HG03066 (cell line): ENCODE data around the gene SORL1.
A peak's percentile ranks its signal among the peaks of the same experiment; 100 is the strongest.

ENCODE experiments used
- ATAC-seq: cut with Tn5 transposase; IDR thresholded peaks from one replicate; pipeline ENCODE4 v1.9.1; 2021; ENCODE audit warnings: low read depth; ENCODE audit not compliant: unreplicated experiment

SORL1 gene

DNA sequence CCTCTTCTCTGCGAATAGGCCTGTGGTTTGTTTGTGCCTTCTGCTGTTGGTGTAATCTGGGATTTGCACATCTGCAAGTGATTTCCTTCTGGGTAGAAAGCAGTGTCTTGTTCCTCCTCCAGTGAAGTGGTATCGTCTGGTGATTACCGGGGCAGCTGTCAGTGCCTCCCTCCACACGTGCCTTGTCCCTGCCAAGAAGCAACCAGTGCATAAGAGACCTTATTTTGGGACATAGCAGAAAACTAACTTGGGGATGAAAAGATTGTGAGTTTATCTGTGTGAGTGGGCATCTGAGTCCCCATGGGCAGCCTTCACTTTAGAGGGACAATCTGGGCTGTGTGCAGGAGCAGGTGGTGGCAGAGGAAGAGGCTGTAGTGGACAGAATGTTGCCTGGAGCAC, 72.1 kb downstream of the SORL1 start:
- no peak for ATAC-seq

DNA sequence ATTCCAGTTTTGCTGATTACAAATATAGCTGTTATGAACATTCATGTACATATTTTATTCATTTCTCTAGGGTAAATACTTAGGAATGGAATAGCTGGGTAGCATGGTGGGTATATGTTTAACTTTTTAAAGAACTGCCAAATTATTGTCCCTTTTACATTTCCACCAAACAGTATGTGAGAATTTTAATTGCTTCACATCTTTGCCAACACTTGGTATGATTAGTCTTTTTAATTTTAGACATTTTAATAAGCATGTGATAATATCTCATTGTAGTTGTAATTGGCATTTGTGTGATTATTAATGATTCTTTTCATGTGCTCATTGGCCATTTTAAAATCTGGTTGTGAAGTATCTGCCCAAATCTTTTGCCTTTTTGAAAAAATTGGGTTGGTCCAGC, 73.3 kb downstream of the SORL1 start:
- no peak for ATAC-seq

DNA sequence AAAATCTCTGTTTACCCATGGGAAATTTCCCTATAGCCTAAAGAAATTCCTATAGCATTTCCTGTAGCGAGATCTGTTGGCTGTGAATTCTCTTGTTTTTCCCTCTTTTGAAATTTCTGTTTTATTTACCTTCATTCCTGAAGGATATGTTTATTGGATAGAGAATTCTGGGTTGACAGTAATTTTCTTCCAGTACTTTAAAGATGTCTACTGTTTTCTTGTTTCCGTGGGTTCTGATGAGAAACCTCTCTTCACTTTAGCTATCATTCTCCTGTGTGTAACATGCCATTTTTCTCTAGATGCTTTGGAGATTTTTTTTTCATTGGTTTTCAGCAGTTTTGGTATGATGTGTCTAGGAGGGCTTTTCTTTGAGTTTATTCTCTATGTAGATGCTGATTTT, 78.1 kb downstream of the SORL1 start:
- no peak for ATAC-seq

DNA sequence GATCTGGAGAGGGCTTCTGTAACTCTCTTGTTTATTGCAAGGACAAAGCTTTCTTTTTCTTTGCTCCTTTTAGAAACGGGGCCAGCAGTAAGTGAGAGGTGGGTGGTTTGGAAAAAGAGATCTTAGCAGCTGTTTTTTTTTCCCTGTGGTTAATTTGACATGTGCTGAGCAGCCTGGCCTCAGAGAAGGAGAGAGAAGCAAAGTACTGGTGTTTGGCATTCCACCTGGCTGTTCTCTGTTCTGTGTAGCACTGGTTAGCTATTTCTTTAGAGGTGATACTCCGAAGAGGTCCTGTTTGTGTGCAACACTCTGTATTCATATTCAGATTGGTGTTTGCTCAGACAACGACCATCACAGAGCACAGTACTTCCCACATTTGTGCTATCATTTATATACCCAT, 81.5 kb downstream of the SORL1 start:
- ATAC-seq: no peak

DNA sequence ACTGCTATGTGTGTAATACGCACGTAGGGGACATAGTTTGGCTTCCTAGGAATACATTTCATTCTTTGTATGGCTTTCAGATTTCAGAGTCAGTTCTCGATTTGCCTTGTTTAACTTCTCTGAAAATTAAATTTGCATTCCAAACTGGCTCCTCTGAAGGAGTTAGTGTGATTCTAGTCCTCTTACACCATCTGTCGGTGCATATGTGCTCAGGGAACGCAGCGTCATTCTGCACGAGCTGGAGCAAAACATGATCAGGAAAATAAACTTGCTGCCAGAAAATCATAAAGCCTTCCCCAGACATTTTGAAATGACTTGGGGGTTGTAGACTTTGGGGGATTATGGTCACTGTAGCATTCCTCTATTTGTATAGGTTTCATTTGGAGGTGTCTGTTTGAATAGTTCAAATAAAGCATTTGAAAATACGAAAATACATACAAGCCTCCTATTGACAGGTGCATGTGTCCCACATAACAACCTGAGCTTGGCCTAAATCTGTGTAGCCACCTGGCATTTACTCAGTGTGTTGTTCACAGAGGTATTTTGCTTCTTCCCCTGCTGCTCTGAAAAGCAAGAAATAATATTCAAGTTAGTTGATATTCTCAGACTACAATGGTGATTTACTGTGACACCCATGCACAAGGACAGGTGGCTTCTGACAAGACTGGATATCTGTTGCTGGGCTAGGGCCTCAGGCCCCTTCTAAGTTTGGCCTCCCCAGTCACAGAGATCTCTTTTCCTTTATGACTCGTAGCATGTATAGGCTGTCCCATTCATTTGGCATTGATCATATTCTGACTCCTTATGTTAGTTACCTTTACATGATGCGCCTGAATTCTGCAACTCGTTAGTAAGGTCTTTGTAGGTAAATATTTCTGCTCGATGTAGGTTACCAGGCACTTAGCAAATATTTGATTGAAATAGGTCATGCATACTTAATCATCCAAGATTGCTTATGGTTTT, 82.3 kb downstream of the SORL1 start:
- no peak for ATAC-seq

DNA sequence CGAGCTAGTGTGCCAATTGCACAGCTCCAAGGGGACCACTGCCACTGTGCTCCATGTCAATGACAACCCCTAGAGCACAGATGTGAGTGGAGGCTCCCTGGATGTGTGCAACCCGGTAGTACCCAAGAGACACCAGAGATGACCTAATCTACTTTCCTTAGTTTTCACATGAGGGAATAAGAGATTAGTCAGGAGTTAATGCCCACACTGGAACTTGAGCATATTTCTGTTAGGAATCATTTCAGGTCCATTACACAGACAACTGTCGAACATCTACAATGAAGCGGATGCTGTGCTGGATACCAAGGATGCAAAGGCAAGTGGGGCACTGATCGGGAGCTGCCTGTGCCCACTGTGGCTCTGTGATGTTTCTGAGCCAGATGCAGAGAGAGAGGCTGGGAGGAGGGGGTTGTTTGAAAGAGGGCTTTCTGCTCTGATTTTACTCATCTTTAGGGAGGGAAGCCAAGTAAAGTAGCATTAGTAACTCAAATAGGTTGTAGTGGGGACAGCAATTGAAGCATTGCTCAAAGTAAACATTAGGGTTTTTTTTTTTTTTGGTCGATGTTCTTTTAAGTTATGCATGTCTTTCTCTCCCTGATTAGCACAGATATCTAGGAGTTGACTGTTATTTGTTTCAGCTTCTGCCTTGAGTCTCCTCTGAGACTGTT, 83.1 kb downstream of the SORL1 start:
- no peak for ATAC-seq

DNA sequence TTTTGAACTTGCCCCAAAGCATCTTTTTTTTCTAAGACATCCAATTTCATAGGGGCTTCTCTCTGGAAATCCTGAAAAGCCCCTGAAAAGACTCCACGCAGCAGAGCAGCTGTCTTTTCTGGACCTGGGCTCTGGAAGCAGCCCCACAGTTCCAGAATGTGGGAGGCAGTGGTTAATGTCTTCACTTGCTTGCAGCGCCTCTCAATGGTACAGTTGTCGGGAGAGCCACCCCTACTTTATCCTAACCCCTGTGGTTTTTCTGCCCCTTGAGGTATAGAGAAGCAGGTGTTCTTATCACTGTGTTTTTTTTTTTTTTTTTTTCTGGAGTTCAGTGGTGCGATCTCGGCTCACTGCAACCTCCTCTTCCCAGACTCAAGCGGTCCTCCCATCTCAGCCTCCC, 84.0 kb downstream of the SORL1 start:
- ATAC-seq: no peak

DNA sequence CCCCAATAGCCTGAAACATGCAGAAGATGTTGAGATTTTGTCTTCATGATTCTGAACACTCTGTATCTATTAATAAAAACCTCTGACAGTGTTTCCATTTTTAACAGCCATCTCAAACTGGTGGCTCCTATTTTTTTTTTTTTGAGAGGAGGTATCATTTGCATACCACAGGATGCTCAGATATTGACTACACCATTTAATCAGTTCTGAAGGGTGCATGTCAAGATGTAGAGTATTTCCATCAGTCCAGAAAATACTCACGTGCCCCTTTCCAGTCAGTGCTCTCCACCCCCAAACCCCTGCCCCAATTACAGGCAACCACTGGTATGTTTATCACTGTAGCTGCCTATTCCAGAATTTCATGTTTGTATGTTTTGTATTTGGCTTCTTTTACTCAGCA, 85.9 kb downstream of the SORL1 start:
- peak; percentile 81 for ATAC-seq

DNA sequence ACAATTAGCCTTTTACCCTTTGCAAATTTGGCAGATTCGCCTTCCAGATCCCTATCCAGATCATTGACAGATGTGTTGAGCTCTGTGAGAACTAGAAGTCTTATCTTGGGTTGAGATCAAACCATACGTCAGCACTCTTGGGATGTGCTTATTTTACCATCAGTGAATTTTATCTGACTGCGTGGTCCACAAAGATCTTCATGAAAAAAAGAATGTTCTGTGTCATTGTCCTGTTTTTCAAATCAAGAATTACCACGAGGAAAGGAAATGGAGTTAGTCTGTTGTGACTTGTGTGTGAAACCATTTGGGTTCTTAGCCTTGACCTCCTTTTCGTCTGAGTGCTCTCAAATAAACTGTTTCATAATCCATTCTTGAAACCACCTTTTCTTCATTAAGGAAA, 86.9 kb downstream of the SORL1 start:
- no peak for ATAC-seq

DNA sequence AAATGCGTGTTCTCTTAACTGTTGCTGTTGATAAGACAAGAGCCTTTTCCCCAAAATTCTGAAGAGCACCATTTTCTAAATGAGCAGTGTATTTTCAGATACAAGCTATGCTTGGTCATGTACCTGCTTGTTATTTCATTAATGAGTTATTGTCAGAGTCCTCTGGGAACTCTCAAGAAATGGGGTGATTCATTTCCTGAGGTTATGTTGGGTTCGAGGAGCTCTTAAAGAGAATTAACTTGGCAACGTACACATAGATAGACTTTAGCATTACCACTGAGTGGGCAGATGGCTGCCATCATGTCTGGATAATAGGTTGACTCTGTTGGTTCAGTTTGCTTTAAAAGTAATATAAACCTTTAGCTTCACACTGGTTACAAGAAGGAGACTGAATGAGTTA, 88.5 kb downstream of the SORL1 start:
- no peak for ATAC-seq

DNA sequence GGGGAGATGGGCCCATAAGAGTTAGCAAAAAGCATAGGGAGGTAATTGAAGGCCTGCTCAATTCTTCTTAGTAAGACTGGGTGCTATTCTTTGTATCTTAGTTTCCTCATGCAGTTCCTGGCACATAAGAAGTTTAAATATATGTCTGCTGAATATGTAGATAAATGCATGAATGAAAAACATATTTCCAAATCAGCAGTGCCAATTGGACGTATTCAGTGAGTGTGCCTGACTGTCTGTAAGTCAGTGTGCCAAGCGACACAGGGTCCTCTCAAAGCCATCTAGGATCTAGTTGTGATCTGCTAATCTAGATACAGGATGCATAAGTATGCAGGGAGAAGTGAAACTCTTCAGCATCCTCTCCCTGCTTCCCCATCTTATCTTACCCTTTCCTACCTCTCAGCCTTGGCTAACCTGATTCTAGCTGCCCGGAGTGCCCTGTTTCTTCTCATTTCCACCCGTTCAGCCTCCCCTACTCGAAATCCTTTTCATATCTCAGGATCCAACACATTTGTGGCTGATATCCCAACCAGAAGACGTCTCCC, 91.8 kb downstream of the SORL1 start:
- ATAC-seq: no peak

DNA sequence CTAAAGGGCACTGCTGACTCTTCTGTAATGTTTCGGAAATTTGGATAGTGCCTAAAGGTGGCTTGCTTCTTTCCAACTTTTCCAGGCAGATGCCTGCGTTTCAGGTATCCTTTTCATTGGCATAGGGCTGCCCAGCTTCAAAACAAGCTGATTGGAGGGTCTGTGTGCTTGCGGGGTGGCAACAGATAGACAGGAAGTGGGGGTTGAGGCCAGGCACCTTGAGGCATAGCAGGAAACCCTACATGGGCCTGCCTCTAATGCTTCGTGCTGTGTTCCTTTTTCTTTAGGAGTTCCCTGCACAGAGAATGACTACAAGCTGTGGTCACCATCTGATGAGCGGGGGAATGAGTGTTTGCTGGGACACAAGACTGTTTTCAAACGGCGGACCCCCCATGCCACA, 92.8 kb downstream of the SORL1 start:
- no peak for ATAC-seq

DNA sequence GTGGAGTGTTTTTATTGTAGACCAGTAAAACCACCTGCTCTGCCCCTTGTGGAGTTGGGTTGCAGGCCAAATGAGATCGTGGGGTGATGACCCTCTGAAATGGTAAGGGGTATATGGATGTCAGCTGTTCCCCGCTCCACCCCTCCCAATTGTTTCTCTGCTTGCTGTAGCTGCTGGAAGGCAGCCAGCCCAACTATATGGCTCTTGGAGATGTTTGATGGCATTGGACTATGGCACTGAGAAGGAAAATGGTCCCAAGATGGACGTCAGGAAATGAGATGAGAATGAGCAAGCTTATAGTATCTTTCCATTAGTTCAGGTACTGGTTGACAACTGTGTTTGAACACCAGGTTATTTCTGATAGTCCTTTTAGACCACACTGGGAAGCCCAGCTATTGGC, 95.5 kb downstream of the SORL1 start:
- no peak for ATAC-seq

DNA sequence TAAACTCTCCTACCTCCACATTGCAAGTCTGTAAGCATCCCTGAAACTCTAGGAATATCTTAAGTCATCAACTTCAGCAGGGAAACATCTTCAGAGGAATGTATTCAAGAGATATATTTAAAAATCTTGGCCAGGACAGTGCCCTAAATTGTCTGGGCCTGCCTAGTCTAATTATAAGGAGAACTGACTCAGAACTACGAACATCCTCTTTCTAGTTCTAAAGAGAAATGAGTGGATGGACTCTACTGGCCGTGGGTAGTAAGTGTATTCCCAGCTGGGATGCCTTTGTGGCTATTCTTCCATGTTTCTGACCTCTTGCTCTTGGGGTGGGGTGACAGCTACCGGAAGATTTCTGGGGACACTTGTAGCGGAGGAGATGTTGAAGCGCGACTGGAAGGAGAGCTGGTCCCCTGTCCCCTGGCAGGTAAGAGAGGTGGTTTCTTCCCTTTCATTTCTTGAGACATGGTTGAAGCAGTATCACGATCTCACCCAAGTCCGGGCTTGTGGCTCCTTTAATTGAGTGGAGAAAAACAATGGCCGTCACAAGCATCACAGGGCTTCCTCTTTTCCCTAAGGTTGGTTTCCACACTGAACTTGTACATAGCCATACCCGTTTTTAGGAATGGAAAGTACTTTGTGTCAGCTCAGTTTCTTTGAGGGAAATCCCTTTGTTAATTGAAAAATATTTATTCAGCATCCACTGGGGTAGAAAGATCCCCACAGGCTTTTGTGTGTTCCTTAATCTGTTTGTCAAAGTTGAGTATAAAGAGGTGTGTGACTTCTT, 98.3 kb downstream of the SORL1 start:
- ATAC-seq: no peak

DNA sequence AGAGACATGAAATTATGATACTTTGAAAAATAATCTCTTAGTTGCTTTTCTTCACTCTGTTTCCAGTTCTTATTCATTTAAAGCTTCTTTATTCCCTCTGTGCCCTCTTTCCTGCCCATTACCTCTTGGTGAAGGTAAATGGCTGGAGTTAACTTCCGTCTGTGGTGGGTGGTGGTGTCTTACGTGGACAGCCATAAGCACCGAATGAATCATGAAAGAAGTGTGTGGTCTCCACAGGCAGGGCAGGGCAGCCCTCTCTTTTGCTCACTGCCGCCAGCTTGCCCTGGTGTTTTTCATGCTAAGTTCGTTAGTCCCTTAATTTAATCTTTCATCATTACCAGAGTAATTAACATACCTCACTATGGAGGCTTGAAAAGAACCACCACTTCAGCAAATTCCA, 99.3 kb downstream of the SORL1 start:
- ATAC-seq: no peak

DNA sequence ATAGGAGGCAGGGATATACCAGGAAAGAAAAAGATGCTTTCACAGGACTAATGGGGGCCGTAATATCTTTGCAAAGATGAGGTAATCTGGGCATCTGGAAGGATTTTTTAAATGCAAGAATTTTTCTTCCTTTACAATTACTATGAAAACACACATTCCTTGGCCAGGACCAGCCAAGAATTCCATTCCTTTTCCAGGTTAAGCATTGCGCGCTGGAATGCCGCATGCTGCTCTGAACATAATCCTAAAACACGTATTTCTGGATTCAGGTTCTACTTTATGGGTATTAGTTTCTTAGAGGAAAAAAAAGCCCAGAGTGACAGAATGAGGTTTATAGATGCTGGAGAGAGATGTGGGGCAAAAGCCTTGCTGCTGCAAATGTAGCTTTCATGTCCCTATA, 100.0 kb downstream of the SORL1 start:
- no peak for ATAC-seq

DNA sequence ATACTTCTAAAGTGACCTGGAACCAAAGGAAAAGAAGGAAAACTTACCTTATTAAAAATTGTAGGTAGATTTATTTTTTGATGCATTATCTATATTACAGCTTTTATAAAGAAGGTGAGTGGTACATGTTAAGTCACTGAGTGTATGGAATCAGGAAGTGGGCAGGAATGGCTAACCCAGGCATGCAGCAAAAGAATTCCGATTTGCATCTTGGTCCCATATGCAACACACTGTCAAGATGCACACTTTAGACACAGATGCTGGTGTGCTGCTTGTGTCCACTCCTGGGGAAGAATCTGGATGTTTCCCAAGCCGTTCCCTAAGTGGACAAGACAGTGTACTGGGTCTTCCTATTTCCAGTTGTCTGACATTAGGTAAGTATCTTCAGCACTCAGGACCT, 100.5 kb downstream of the SORL1 start:
- no peak for ATAC-seq

DNA sequence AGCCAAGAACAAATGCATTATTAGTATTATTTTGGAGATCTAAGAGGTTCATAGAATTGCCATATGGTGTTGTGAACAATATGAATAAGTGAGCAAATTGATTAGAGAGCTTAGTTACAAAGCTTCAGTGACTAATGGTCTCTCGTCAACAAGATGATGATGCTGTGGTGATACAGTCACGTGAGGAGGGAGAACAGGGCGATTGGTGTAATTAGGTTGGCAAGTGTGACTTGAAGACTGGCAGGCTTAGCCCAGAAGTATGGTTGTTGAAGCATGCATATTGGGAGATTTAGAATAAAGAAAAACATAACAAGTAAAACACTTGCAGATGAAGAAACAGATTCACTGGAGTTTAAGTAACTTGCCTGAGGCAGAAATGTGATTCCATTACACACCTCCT, 101.3 kb downstream of the SORL1 start:
- ATAC-seq: no peak

DNA sequence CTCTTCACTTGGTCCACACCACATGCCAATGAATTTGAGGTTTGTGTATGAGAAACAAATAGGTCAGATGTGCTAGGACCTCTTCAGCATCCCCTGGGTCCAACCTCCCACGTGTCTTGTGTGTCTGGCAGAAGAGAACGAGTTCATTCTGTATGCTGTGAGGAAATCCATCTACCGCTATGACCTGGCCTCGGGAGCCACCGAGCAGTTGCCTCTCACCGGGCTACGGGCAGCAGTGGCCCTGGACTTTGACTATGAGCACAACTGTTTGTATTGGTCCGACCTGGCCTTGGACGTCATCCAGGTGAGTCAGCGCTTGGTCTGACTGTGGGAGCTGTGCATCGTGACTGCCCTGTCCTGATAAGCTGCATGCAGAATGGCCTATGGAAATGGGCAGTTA, 101.7 kb downstream of the SORL1 start:
- ATAC-seq: no peak

DNA sequence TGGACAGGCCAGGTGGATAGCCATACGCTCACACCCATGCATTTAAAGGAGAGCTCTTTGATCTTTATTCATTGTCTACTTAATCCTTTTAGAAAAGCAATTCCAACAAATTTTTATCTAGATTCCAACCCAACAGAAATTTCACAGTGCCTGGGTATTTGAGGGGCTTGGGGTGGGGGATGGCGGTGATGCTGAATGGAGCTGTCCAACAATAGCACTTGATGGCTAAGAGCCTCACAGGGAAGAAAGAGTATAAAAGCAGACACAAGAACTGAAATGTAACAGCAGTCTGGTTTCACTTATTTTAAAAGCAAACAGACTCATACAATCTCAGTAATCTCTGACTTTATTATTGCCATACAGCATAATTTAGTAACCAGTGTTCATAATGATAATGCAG, 102.4 kb downstream of the SORL1 start:
- no peak for ATAC-seq

DNA sequence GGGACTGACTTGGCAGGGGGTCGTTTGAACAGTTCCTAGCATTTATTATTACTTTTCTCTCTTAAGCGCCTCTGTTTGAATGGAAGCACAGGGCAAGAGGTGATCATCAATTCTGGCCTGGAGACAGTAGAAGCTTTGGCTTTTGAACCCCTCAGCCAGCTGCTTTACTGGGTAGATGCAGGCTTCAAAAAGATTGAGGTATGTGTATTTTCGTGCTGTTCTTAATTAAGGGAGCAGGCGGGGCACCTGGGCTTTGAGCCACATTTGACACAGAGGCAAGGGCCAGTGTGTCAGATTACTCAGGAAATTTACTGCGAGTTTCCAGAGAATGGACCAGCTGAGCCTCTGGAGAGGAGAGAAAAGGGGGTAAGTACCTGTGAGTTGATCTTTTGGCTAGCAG, 103.0 kb downstream of the SORL1 start:
- ATAC-seq: no peak
